Measurements from ENCODE around the gene NPTX1.

Gene NPTX1

GRCh38 chr17:80421381-80422090 is 54.9 kb downstream of the NPTX1 start:
- no peak overlapping the region for H3K27ac ChIP-seq

GRCh38 chr17:80419255-80419654 is 57.2 kb downstream of the NPTX1 start:
- no peak overlapping the region for H3K4me3 ChIP-seq
- no peak overlapping the region for H3K27ac ChIP-seq

More at GRCh38 chr17:80421381-80422090, 54.9 kb downstream of the NPTX1 start:
- H3K4me3 ChIP-seq, result no peak overlapping the region

- H3K27ac ChIP-seq, result no peak overlapping the region
Observed at GRCh38 chr17:80418589-80418988, 57.8 kb downstream of the NPTX1 start.

More at GRCh38 chr17:80418589-80418988, 57.8 kb downstream of the NPTX1 start:
- no peak overlapping the region for H3K4me3 ChIP-seq

All from skin epidermis (tissue), 12 donors.